Upper lobe of left lung (tissue), 6 donors: ENCODE results near the gene KCNJ8. TPM values are rescaled to one million over a fixed set of nuclear protein-coding genes. Genes with fewer than 3 reads are reported as not detected.
"Not testable (repeated sequence)": the region's sequence is repeated elsewhere in the genome, so short reads cannot be mapped to it uniquely, and the experiment has no call there.

ENCODE experiments used
- ATAC-seq, 2 donors: fragments of 200-7000 bp; cut with Tn5 transposase; one replicate each; pipeline ENCODE4 v1.9.1; 2022; ENCODE audit warnings: mild to moderate bottlenecking in 2 of 2, moderate library complexity in 2 of 2; ENCODE audit not compliant: low FRiP score in 2 of 2
- DNase-seq, 2 donors: peaks; one replicate each; pipeline ENCODE4 v3.0.0-alpha.2; 2019 to 2020
- H3K27ac ChIP-seq, 4 donors: fragments of 200-600 bp; sonication (generic); one replicate each; pipeline ENCODE4 v1.5.1; 2016 to 2019
- H3K27me3 ChIP-seq, 4 donors: fragments of 200-600 bp; sonication (generic); one replicate each; pipeline ENCODE4 v1.5.1; 2017 to 2019
- H3K36me3 ChIP-seq, 4 donors: fragments of 200-600 bp; sonication (generic); one replicate each; pipeline ENCODE4 v1.5.1; 2016 to 2019
- H3K4me1 ChIP-seq, 4 donors: fragments of 200-600 bp; sonication (generic); one replicate each; pipeline ENCODE4 v1.5.1; 2018 to 2019
- H3K4me3 ChIP-seq, 4 donors: fragments of 200-600 bp; sonication (generic); one replicate each; pipeline ENCODE4 v1.5.1; 2017 to 2019; ENCODE audit warnings: mild to moderate bottlenecking in 2 of 4, moderate library complexity in 1 of 4
- H3K9me3 ChIP-seq, 4 donors: fragments of 200-600 bp; sonication (generic); one replicate each; pipeline ENCODE4 v1.5.1; 2018 to 2019
- EP300 ChIP-seq, 4 donors: sonication (generic); formaldehyde crosslinking; IDR thresholded peaks; one replicate each; pipeline ENCODE4 v1.5.1; 2017; ENCODE audit warnings: antibody characterized with exemption in 4 of 4, control low read depth in 2 of 4
- POLR2A ChIP-seq, 4 donors: fragments of 450-650 bp; IDR thresholded peaks; one replicate each; pipeline ENCODE4 v1.5.1; 2016 to 2017; ENCODE audit warnings: antibody characterized with exemption in 4 of 4, mild to moderate bottlenecking in 2 of 4
- POLR2AphosphoS5 ChIP-seq, 2 donors: sonication (generic); formaldehyde crosslinking; IDR thresholded peaks; one replicate each; pipeline ENCODE4 v1.5.1; 2017; ENCODE audit warnings: antibody characterized with exemption in 2 of 2
- WGBS, 2 donors: methylation state at CpG; one replicate each; pipeline ENCODE4 v1.1.5; 2017 to 2018; 5-methylcytosine and 5-hydroxymethylcytosine counted together
- total RNA-seq, 6 donors: library from RNA; depleted of rRNA in 4 of 6; stranded (reverse); fragments of >200 nt in 4 of 6; gene quantifications; one replicate each; pipeline versions ENCODE4 v1.1.0 to v1.2.1, GENCODE V29; 2016 to 2021
- TF ChIP-seq, protein P1 (sequence below), 6 experiments: fragments of 450-650 bp in 4 of 6; fragments of 200-600 bp in 2 of 6; sonication (generic) in 2 of 6; IDR thresholded peaks; one replicate each; pipeline ENCODE4 v1.5.1; 2016 to 2019; ENCODE audit warnings: antibody characterized with exemption in 6 of 6
- donor health status: DM: no; HTN: no; CAD: no; lungs with moderate emphysema.
- donor health status: DM: no; HTN: yes; CAD: no; lungs with severe emphysema.

The KCNJ8 gene
- total RNA-seq, 6 donors from 2014 or later = 11.5 to 32.2 (median 15.1) TPM

DNA sequence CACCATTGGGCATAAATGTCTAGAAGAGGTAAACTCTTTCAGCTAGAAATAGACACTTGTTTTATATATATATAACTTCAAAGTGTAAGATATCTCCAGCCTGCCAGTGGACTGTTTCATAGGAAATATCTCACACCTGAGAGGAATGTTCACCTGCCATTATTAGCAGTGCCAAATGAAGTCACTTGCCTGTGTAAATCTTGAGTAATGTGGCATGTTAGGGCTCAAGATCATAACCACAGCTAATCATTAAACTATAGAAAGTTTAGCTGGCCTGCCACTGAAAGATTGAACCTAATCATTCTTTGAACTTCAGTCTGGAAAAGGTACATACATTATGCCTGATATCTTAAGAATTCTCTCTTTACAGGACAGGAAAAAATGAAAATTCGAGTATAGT, 25.5 kb upstream of the KCNJ8 start:
- no peaks in the 10 kb centered on the region for H3K36me3 ChIP-seq
- no peak for ATAC-seq
- TF ChIP-seq, protein P1, sequence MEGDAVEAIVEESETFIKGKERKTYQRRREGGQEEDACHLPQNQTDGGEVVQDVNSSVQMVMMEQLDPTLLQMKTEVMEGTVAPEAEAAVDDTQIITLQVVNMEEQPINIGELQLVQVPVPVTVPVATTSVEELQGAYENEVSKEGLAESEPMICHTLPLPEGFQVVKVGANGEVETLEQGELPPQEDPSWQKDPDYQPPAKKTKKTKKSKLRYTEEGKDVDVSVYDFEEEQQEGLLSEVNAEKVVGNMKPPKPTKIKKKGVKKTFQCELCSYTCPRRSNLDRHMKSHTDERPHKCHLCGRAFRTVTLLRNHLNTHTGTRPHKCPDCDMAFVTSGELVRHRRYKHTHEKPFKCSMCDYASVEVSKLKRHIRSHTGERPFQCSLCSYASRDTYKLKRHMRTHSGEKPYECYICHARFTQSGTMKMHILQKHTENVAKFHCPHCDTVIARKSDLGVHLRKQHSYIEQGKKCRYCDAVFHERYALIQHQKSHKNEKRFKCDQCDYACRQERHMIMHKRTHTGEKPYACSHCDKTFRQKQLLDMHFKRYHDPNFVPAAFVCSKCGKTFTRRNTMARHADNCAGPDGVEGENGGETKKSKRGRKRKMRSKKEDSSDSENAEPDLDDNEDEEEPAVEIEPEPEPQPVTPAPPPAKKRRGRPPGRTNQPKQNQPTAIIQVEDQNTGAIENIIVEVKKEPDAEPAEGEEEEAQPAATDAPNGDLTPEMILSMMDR (IDR thresholded peaks at IDR 0.05) = no peak
- no peak for TF ChIP-seq POLR2AphosphoS5 (IDR thresholded peaks at IDR 0.05)
- TF ChIP-seq EP300 (IDR thresholded peaks at IDR 0.05) = no peak
- no peak for TF ChIP-seq POLR2A (IDR thresholded peaks at IDR 0.05)
- no peak overlapping the region for H3K4me3 ChIP-seq
- DNase-seq = no peak
- H3K27me3 ChIP-seq = no peaks in the 10 kb centered on the region
- no peak overlapping the region for H3K27ac ChIP-seq
- H3K4me1 ChIP-seq = peaks cover 0 to 5% (median 2%) of the 10 kb centered on the region in 4 donors
- no peaks in the 10 kb centered on the region for H3K9me3 ChIP-seq
- WGBS, 2 donors = 46 to 52% methylated on average over 1 of the region's 1 CpG

DNA sequence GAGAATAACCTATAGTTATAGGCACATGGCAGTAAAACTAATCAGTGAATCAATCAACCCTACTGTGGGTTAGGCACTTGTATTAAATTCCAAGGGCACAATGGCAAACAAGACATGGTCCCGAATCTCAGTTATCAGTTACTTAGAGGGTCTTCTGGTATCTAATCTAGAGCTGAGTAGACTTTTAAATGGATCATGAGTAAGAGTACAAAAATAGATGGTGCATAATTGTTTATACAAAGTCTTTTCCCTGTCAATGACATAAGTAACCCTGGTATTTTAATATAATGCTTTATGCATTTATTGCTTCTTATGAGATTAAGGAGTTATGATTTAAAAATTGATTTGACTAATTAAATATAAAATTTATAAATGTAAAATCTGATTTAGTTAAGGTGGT, 23.0 kb upstream of the KCNJ8 start:
- Histone ChIP-seq H3K36me3 (no peaks in the 10 kb centered on the region), H3K27me3 (no peaks in the 10 kb centered on the region), H3K27ac (no peak overlapping the region), H3K4me3 (no peak overlapping the region), H3K4me1 (peaks cover 0 to 8% (median 3%) of the 10 kb centered on the region in 4 donors), H3K9me3 (no peaks in the 10 kb centered on the region)
- TF ChIP-seq POLR2A (IDR thresholded peaks at IDR 0.05) (no peak), POLR2AphosphoS5 (IDR thresholded peaks at IDR 0.05) (no peak), EP300 (IDR thresholded peaks at IDR 0.05) (no peak)
- TF ChIP-seq, protein P1 (IDR thresholded peaks at IDR 0.05) = no peak
- DNase-seq (no peak), ATAC-seq (no peak)
- WGBS, 2 donors = 83 to 84% methylated on average over 1 of the region's 1 CpG

DNA sequence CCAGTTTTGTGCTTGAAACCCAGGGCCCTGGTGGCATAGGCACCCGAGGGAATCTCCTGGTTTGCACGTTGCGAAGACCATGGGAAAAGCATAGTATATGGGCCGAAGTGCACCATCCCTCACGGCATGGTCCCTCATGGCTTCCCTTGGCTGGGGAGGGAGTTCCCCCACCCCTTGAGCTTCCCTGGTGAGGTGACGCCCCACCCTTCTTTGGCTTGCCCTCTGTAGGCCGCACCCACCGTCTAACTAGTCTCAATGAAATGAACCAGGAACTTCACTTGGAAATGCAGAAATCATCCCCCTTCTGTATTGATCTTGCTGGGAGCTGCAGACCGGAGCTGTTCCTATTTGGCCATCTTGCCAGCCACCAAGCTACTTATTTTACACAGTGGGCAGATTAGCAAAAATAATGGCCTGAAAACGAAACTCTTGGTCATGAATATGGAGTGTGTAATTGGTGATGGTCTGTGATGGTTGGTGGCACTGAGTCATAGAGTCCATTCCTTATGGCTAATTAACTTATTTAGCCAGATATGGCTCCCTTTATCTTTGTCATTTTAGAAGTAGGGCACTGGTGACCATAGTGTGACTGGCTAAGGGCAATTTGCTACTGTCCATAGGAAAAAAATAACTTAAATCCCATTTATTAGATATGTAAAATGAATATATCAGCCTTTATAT, 21.3 kb upstream of the KCNJ8 start:
- WGBS, 2 donors = 90 to 94% methylated on average over 6 to 10 of the region's 10 CpGs
- peak overlapping the region in 1 of 4 donors; percentile 37 for H3K27ac ChIP-seq
- DNase-seq (no peak), ATAC-seq (no peak)
- no peaks in the 10 kb centered on the region for H3K36me3 ChIP-seq
- peaks cover 0 to 8% (median 3%) of the 10 kb centered on the region in 4 donors for H3K4me1 ChIP-seq
- H3K9me3 ChIP-seq = no peaks in the 10 kb centered on the region
- no peaks in the 10 kb centered on the region for H3K27me3 ChIP-seq
- TF ChIP-seq POLR2AphosphoS5 (IDR thresholded peaks at IDR 0.05) = no peak
- TF ChIP-seq POLR2A (IDR thresholded peaks at IDR 0.05) = no peak
- TF ChIP-seq EP300 (IDR thresholded peaks at IDR 0.05) = no peak
- TF ChIP-seq, protein P1 (IDR thresholded peaks at IDR 0.05) = no peak
- H3K4me3 ChIP-seq = no peak overlapping the region

DNA sequence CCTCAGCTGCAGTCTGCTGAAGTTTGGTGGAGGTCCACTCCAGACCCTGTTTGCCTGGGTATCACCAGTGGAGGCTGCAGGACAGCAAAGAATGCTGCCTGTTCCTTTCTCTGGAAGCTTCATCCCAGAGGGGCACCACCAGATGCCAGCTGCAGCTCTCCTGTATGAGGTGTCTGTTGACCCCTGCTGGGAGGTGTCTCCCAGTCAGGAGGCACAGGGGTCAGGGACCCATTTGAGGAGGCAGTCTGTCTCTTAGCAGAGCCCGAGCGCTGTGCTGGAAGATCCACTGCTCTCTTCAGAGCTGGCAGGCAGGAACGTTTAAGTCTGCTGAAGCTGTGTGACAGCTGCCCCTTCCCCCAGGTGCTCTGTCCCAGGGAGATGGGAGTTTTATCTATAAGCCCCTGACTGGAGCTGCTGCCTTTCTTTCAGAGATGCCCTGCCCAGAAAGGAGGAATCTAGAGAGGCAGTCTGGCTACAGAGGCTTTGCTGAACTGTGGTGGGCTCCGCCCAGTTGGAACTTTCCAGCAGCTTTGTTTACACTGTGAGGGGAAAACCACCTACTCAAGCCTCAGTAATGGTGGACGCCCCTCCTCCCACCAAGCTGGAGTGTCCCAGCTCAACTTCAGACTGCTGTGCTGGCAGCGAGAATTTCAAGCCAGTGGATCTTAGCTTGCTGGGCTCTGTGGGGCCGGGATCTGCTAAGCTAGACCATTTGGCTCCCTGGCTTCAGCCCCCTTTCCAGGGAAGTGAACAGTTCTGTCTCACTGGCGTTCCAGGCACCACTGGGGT, 20.5 kb upstream of the KCNJ8 start:
- peak in 1 of 2 donors; percentile 83 for DNase-seq
- not testable (repeated sequence) for ATAC-seq, H3K4me3 ChIP-seq, H3K36me3 ChIP-seq, H3K4me1 ChIP-seq, H3K9me3 ChIP-seq, H3K27me3 ChIP-seq
- H3K27ac ChIP-seq = peak overlapping the region in 1 of 4 donors; percentile 37
- WGBS, 2 donors = 59 to 64% methylated on average over 4 to 8 of the region's 8 CpGs

DNA sequence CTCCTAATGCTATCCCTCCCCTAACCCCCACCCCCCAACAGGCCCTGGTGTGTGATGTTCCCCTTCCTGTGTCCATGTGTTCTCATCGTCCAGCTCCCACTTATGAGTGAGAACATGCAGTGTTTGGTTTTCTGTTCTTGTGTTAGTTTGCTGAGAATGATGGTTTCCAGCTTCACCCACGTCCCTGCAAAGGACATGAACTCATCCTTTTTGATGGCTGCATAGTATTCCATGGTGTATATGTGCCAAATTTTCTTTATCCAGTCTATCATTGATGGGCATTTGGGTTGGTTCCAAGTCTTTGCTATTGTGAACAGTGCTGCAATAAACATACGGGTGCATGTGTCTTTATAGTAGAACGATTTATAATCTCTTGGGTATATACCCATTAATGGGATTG, 15.2 kb upstream of the KCNJ8 start:
- H3K9me3 ChIP-seq, H3K36me3 ChIP-seq, H3K4me3 ChIP-seq, H3K27ac ChIP-seq, ATAC-seq, DNase-seq, H3K27me3 ChIP-seq: not testable (repeated sequence)
- WGBS, 2 donors = 80 to 87% methylated on average over 4 of the region's 4 CpGs
- H3K4me1 ChIP-seq = peaks cover 0 to 19% (median 0%) of the 10 kb centered on the region in 4 donors
